HEK293 (cell line): ENCODE results near the gene CCDC69.

ENCODE experiments used
- CTCF ChIP-seq: fragments of 450-650 bp; formaldehyde crosslinking; IDR thresholded peaks from 2 replicates; pipeline ENCODE4 v1.5.1; 2016; ENCODE audit warnings: missing biosample characterization, missing genetic modification characterization
- REPIN1 ChIP-seq: fragments of 450-650 bp; formaldehyde crosslinking; IDR thresholded peaks from 2 replicates; pipeline ENCODE4 v1.5.1; 2017; ENCODE audit warnings: missing biosample characterization, missing genetic modification characterization, low read depth
- SALL2 ChIP-seq: fragments of 450-650 bp; formaldehyde crosslinking; IDR thresholded peaks from 2 replicates; pipeline ENCODE4 v1.5.0; 2017; ENCODE audit warnings: missing biosample characterization, mild to moderate bottlenecking, missing genetic modification characterization, borderline replicate concordance
- ZBTB21 ChIP-seq: fragments of 450-650 bp; formaldehyde crosslinking; IDR thresholded peaks from 2 replicates; pipeline ENCODE4 v1.5.1; 2017; ENCODE audit warnings: missing biosample characterization, missing genetic modification characterization
- ZBTB7A ChIP-seq: fragments of 450-650 bp; formaldehyde crosslinking; IDR thresholded peaks from 2 replicates; pipeline ENCODE4 v1.5.1; 2016; ENCODE audit warnings: low read depth, missing biosample characterization, missing genetic modification characterization
- ZNF121 ChIP-seq: fragments of 450-650 bp; formaldehyde crosslinking; IDR thresholded peaks from 2 replicates; pipeline ENCODE4 v1.5.1; 2016; ENCODE audit warnings: missing biosample characterization, missing genetic modification characterization
- ZNF416 ChIP-seq: fragments of 450-650 bp; formaldehyde crosslinking; IDR thresholded peaks from 2 replicates; pipeline ENCODE4 v1.5.1; 2016; ENCODE audit warnings: missing biosample characterization, missing genetic modification characterization
- ZNF473 ChIP-seq: fragments of 450-650 bp; formaldehyde crosslinking; IDR thresholded peaks from 2 replicates; pipeline ENCODE4 v1.5.1; 2017; ENCODE audit warnings: missing biosample characterization, missing genetic modification characterization
- ZNF529 ChIP-seq: fragments of 450-650 bp; formaldehyde crosslinking; IDR thresholded peaks from 2 replicates; pipeline ENCODE4 v1.5.1; 2017; ENCODE audit warnings: missing genetic modification characterization, missing biosample characterization; ENCODE audit not compliant: insufficient replicate concordance

- no peak for TF ChIP-seq SALL2 (tag by site-specific recombination)
- no peak for TF ChIP-seq ZNF473 (tag by site-specific recombination)
- TF ChIP-seq ZBTB21 (tag by site-specific recombination): no peak
- TF ChIP-seq CTCF (tag by site-specific recombination): no peak
- no peak for TF ChIP-seq ZNF529
- no peak for TF ChIP-seq ZNF416
- no peak for TF ChIP-seq ZNF121
- no peak for TF ChIP-seq REPIN1
- no peak for TF ChIP-seq ZBTB7A (tag by site-specific recombination)
These were observed 14.4 kb upstream of the CCDC69 start for GRCh38 chr5:151238303-151238741.
